SK-N-SH (cell line): ENCODE data around the gene ADISSP. TPM values are rescaled to one million over a fixed set of nuclear protein-coding genes. Genes with fewer than 3 reads are reported as not detected.

Experiments
- CTCF ChIA-PET: fragments of 300-600, 350-600 bp; formaldehyde crosslinking; extraction: SDS; loops from one replicate; lab custom pipeline; 2021; lab: Yijun Ruan, JAX
- POLR2A ChIA-PET: fragments of 350-600 bp; sonication (Branson Sonifier 250); formaldehyde crosslinking; extraction: SDS; loops from one replicate; lab custom pipeline; 2020; ENCODE audit warnings: antibody characterized with exemption, inconsistent platforms; lab: Yijun Ruan, JAX
- DNase-seq: peaks from one replicate; pipeline ENCODE4 v3.0.0; 2012
- H2AFZ ChIP-seq: fragments of 200-600 bp; sonication (generic); 2 replicates; pipeline ENCODE4 v1.8.1; 2016; ENCODE audit warnings: antibody characterized with exemption, mild to moderate bottlenecking, low read depth
- H3F3A ChIP-seq: fragments of 200-600 bp; sonication (generic); replicated peaks from 2 replicates; pipeline ENCODE3; 2016; ENCODE audit warnings: antibody characterized with exemption, mild to moderate bottlenecking; ENCODE audit not compliant: insufficient read depth
- H3K27ac ChIP-seq, 2 experiments: fragments of 200-500 bp in 1 of 2; fragments of 200-600 bp in 1 of 2; sonication (Bioruptor generic) in 1 of 2; sonication (generic), shearing (Covaris generic) in 1 of 2; 2 replicates each; pipeline versions ENCODE4 v1.5.1 to v1.6.1; 2014 to 2016; ENCODE audit warnings: low read depth in 2 of 2, inconsistent platforms in 1 of 2, low read length in 1 of 2, mild to moderate bottlenecking in 1 of 2, mixed read lengths in 1 of 2
- H3K27me3 ChIP-seq: fragments of 200-600 bp; sonication (generic), shearing (Covaris generic); 2 replicates; pipeline ENCODE4 v1.6.1; 2016; ENCODE audit warnings: mixed run types; ENCODE audit not compliant: insufficient read depth
- H3K36me3 ChIP-seq, 2 experiments: fragments of 200-500 bp in 1 of 2; fragments of 200-600 bp in 1 of 2; sonication (Bioruptor generic) in 1 of 2; sonication (generic) in 1 of 2; replicated peaks in 1 of 2; 2 replicates each; pipeline versions ENCODE3 to v1.5.1; 2014 to 2016; ENCODE audit warnings: low read length in 1 of 2, mild to moderate bottlenecking in 1 of 2; ENCODE audit not compliant: insufficient read depth in 2 of 2, control insufficient read depth in 1 of 2
- H3K4me1 ChIP-seq, 2 experiments: fragments of 200-500 bp in 1 of 2; fragments of 200-600 bp in 1 of 2; sonication (Bioruptor generic) in 1 of 2; sonication (generic), shearing (Covaris generic) in 1 of 2; 2 replicates each; pipeline versions ENCODE4 v1.5.1 to v1.6.1; 2014 to 2016; ENCODE audit warnings: low read depth in 1 of 2, low read length in 1 of 2, mixed run types in 1 of 2; ENCODE audit not compliant: insufficient read depth in 2 of 2, control insufficient read depth in 1 of 2
- H3K4me2 ChIP-seq: fragments of 200-600 bp; sonication (generic), shearing (Covaris generic); 2 replicates; pipeline ENCODE4 v1.6.1; 2017; ENCODE audit warnings: mixed run types
- H3K4me3 ChIP-seq, 2 experiments: fragments of 200-500 bp in 1 of 2; fragments of 200-600 bp in 1 of 2; sonication (Bioruptor generic) in 1 of 2; sonication (generic), shearing (Covaris generic) in 1 of 2; 2 replicates each; pipeline versions ENCODE4 v1.5.1 to v1.8.1; 2014 to 2016; ENCODE audit warnings: low read depth in 2 of 2, inconsistent platforms in 1 of 2, low read length in 1 of 2, mild to moderate bottlenecking in 1 of 2, mixed read lengths in 1 of 2, moderate library complexity in 1 of 2
- H3K79me2 ChIP-seq: fragments of 200-600 bp; sonication (generic); 2 replicates; pipeline ENCODE4 v1.8.1; 2017; ENCODE audit warnings: mild to moderate bottlenecking; ENCODE audit not compliant: insufficient read depth
- H3K9ac ChIP-seq: fragments of 200-600 bp; sonication (generic); 2 replicates; pipeline ENCODE4 v1.6.1; 2017; ENCODE audit warnings: mixed run types
- H3K9me2 ChIP-seq: fragments of 200-600 bp; sonication (generic); 2 replicates; pipeline ENCODE4 v1.6.1; 2017; ENCODE audit warnings: mixed run types
- H3K9me3 ChIP-seq: fragments of 200-600 bp; sonication (generic); 2 replicates; pipeline ENCODE4 v1.6.1; 2017; ENCODE audit warnings: mixed run types, mild to moderate bottlenecking, moderate library complexity
- H4K20me1 ChIP-seq: fragments of 200-600 bp; sonication (generic); 2 replicates; pipeline ENCODE4 v1.6.1; 2017; ENCODE audit warnings: mild to moderate bottlenecking, mixed run types; ENCODE audit not compliant: insufficient read depth
- CTCF ChIP-seq: fragments of 200-600 bp; sonication (generic); IDR thresholded peaks from 2 replicates; pipeline ENCODE4 v1.6.1; 2017; ENCODE audit warnings: antibody characterized with exemption, mild to moderate bottlenecking, moderate library complexity
- EP300 ChIP-seq, 2 experiments: IDR thresholded peaks; 2 replicates each; pipeline versions ENCODE4 v1.4.0 to v1.6.1; 2012; ENCODE audit warnings: borderline replicate concordance in 1 of 2, low read depth in 1 of 2, low read length in 1 of 2
- EZH2phosphoT487 ChIP-seq: fragments of 200-600 bp; sonication (generic); IDR thresholded peaks from 2 replicates; pipeline ENCODE4 v1.6.1; 2017; ENCODE audit warnings: low read depth, mixed run types, mild to moderate bottlenecking, antibody characterized with exemption, moderate library complexity, borderline replicate concordance
- JUND ChIP-seq: IDR thresholded peaks from 2 replicates; pipeline ENCODE4 v1.4.0; 2012
- MAX ChIP-seq: IDR thresholded peaks from 2 replicates; pipeline ENCODE4 v1.4.0; 2012; ENCODE audit warnings: low read depth
- MXI1 ChIP-seq: IDR thresholded peaks from 2 replicates; pipeline ENCODE4 v1.6.1; 2012; ENCODE audit warnings: mild to moderate bottlenecking, low read depth, low read length, improper control_type of control experiment
- NFIC ChIP-seq: IDR thresholded peaks from 2 replicates; pipeline ENCODE4 v1.4.0; 2012; ENCODE audit warnings: borderline replicate concordance
- NRF1 ChIP-seq: IDR thresholded peaks from 2 replicates; pipeline ENCODE4 v1.6.1; 2012; ENCODE audit warnings: low read depth, mild to moderate bottlenecking, low read length
- POLR2AphosphoS5 ChIP-seq: IDR thresholded peaks from 2 replicates; pipeline ENCODE4 v1.6.1; 2012; ENCODE audit warnings: low read depth, low read length
- RAD21 ChIP-seq: IDR thresholded peaks from 2 replicates; pipeline ENCODE4 v1.6.1; 2012; ENCODE audit warnings: mild to moderate bottlenecking, low read length
- RCOR1 ChIP-seq: fragments of 150-350 bp; IDR thresholded peaks from 2 replicates; pipeline ENCODE4 v1.6.1; 2017; ENCODE audit warnings: antibody characterized with exemption, low read length
- RFX5 ChIP-seq: IDR thresholded peaks from 2 replicates; pipeline ENCODE4 v1.6.1; 2012; ENCODE audit warnings: mild to moderate bottlenecking, improper control_type of control experiment, low read length
- SIN3A ChIP-seq: IDR thresholded peaks from 2 replicates; pipeline ENCODE4 v1.6.1; 2012; ENCODE audit warnings: low read depth, mild to moderate bottlenecking, low read length, moderate library complexity, borderline replicate concordance
- TAF1 ChIP-seq: IDR thresholded peaks from 2 replicates; pipeline ENCODE4 v1.6.1; 2012; ENCODE audit warnings: low read depth, mild to moderate bottlenecking, low read length, moderate library complexity, borderline replicate concordance
- TCF12 ChIP-seq: IDR thresholded peaks from 2 replicates; pipeline ENCODE4 v1.4.0; 2012
- TEAD4 ChIP-seq: IDR thresholded peaks from 2 replicates; pipeline ENCODE4 v1.4.0; 2012; ENCODE audit warnings: mild to moderate bottlenecking, borderline replicate concordance; ENCODE audit not compliant: insufficient read depth
- USF1 ChIP-seq: IDR thresholded peaks from 2 replicates; pipeline ENCODE4 v1.4.0; 2012; ENCODE audit warnings: low read depth, borderline replicate concordance
- USF2 ChIP-seq: fragments of 150-350 bp; IDR thresholded peaks from 2 replicates; pipeline ENCODE4 v1.6.1; 2017; ENCODE audit warnings: antibody characterized with exemption, low read length, low read depth, borderline replicate concordance
- ZBTB33 ChIP-seq: IDR thresholded peaks from 2 replicates; pipeline ENCODE4 v1.4.0; 2012; ENCODE audit warnings: low read depth, borderline replicate concordance
- WGBS: methylation state at CpG from one replicate; pipeline ENCODE4 v1.1.6; 2017; ENCODE audit warnings: low lambda C conversion rate; 5-methylcytosine and 5-hydroxymethylcytosine counted together
- polyA plus RNA-seq, 3 experiments: library from polyadenylated mRNA; depleted of rRNA; stranded (reverse); fragments of >200 nt; gene quantifications; 2 replicates each; pipeline ENCODE4 v1.2.3, GENCODE V29; 2012

Gene ADISSP
- polyA plus RNA-seq, 1 of the 3 experiments (the other 2 are of a cell fraction) = 73.9 TPM

- Histone ChIP-seq H3F3A (peaks cover 15% of the 10 kb centered on the region), H3K4me2 (peak overlapping the region; percentile 96), H3K79me2 (peaks cover 40% of the 10 kb centered on the region), H2AFZ (no peak overlapping the region), H3K4me3 (peak overlapping the region; percentile 63 to 74), H3K9ac (peak overlapping the region; percentile 71; the same call in 1 of the 2 replicates), H3K9me2 (no peaks in the 10 kb centered on the region), H3K9me3 (no peaks in the 10 kb centered on the region), H3K27ac (no peak overlapping the region; a peak in 1 of 4 replicates), H4K20me1 (peaks cover 45% of the 10 kb centered on the region), H3K36me3 (peaks cover 7 to 9% of the 10 kb centered on the region in 2 experiments), H3K4me1 (peaks cover 27 to 33% of the 10 kb centered on the region in 2 experiments; a peak in 3 of 4 replicates), H3K27me3 (no peaks in the 10 kb centered on the region)
- ChIA-PET POLR2A (interaction anchor here (2.3 kb wide), 1 partner anchor 17 kb away, joined by 11 read pairs; the partner anchor contains the start of gene ADISSP), CTCF (interaction anchor here (0.8 to 6.4 kb wide), 11 partner anchors 9 to 241 kb away, joined by 3 to 161 read pairs (median 10); partner anchors contain the start of genes ADISSP and AP5S1)
- no peak for DNase-seq
- WGBS = 93% methylated on average over 6 of the region's 6 CpGs
- TF ChIP-seq MXI1 (no peak), JUND (no peak), TEAD4 (no peak), CTCF (no peak), TCF12 (no peak), NFIC (no peak), USF2 (no peak), USF1 (no peak), SIN3A (no peak), TAF1 (no peak), EZH2phosphoT487 (no peak), RCOR1 (no peak), EP300 (IDR thresholded peaks at IDR 0.05; ENCODE audit: borderline replicate concordance in 1 of 2, low read depth in 1 of 2, low read length in 1 of 2) (no peak), MAX (no peak), NRF1 (no peak), ZBTB33 (no peak), POLR2AphosphoS5 (no peak), RFX5 (no peak), RAD21 (no peak)
Observed at GRCh38 chr20:3784863-3785239, 17.3 kb upstream of the ADISSP start.
